AG10803 (cell line): ENCODE measurements around the gene TMEM14A.

ENCODE experiments used
- DNase-seq: peaks from one replicate; pipeline ENCODE4 v3.0.0; 2010; ENCODE audit warnings: low read depth
- H3K4me3 ChIP-seq: 2 replicates; pipeline ENCODE4 v1.5.1; 2011; ENCODE audit warnings: mild to moderate bottlenecking, low read length, control low read depth
- CTCF ChIP-seq: conservative IDR thresholded peaks from 2 replicates; pipeline ENCODE4 v1.5.1; 2011; ENCODE audit warnings: mild to moderate bottlenecking, low read length, control low read depth, inconsistent platforms

TMEM14A gene

GRCh38 chr6:52724406-52725121 lies 53.7 kb downstream of the TMEM14A start:
- peak; percentile 79 for DNase-seq

GRCh38 chr6:52725143-52725534 lies 54.2 kb downstream of the TMEM14A start:
- peak; percentile 29 for DNase-seq
- H3K4me3 ChIP-seq, result no peak overlapping the region
- no peak for TF ChIP-seq CTCF

More at GRCh38 chr6:52724406-52725121, 53.7 kb downstream of the TMEM14A start:
- no peak overlapping the region for H3K4me3 ChIP-seq
- peak; percentile 63 for TF ChIP-seq CTCF

- DNase-seq, result peak; percentile 25
- TF ChIP-seq CTCF, result no peak
- no peak overlapping the region for H3K4me3 ChIP-seq
Observed at GRCh38 chr6:52725535-52726192, 54.8 kb downstream of the TMEM14A start.

- no peak overlapping the region for H3K4me3 ChIP-seq
- TF ChIP-seq CTCF, result no peak
Observed at GRCh38 chr6:52726193-52726542, 55.3 kb downstream of the TMEM14A start.

GRCh38 chr6:52726741-52727535 lies 56.0 kb downstream of the TMEM14A start:
- TF ChIP-seq CTCF, result no peak
- no peak overlapping the region for H3K4me3 ChIP-seq
- DNase-seq, result no peak

More at GRCh38 chr6:52726193-52726542, 55.3 kb downstream of the TMEM14A start:
- DNase-seq, result no peak

GRCh38 chr6:52727908-52728307 lies 57.0 kb downstream of the TMEM14A start:
- no peak for TF ChIP-seq CTCF
- no peak for DNase-seq
- H3K4me3 ChIP-seq, result no peak overlapping the region
